ENCODE results near the gene LRRC31.

DNA sequence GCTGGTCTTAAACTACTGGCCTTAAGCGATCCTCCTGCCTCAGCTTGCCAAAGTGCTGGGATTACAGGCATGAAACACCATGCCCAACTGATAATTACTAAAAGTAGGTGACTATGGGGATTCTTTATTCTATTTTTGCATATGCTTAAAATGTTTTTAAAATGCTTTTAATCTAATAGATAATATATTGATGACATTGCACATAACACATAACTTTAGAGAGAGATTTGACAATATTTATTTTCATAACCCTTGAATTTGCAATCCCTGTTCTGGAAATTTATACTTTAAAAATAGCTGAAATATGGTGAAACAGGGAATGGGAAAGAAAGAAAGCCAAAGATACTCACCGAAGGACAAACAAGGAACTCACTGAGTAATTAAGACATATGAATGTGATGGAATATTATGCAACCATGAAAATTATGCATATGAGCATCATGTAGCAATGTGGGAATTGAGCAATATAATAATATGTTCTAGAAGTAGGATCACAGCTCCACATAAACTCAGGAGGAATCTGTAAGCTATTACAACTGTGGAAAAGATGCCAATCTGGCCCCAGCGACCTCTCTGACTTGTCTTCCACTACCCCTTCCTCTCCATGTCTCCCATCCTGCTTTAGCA is 2.0 kb downstream of the LRRC31 start:
- no peak for TF ChIP-seq POLR2AphosphoS5 (IDR thresholded peaks at IDR 0.05; ENCODE audit: borderline replicate concordance, low read depth, low read length)
- TF ChIP-seq EZH2 (IDR thresholded peaks at IDR 0.05), result no peak
- no peak for TF ChIP-seq FOXP2 (optimal IDR thresholded peaks at IDR 0.05; ENCODE audit: control extremely low read depth, extremely low read length, insufficient read depth)
